ENCODE measurements around the gene UPK2. TPM values are rescaled to one million over a fixed set of nuclear protein-coding genes. Genes with fewer than 3 reads are reported as not detected.

Gene UPK2
- total RNA-seq (2014; rRNA removed; shearing (Covaris generic); ENCODE audit: low replicate concordance) = not detected in 2 replicates

GRCh38 chr11:118956094-118956846 is at the start of gene UPK2:
Gene UPK2, plus strand, starts transcription at chr11:118956298. Its CDS starts 53 bp downstream, at chr11:118956351.
- DNase-seq (ENCODE audit: low read depth) = peak; percentile 59
- in situ Hi-C loops (cut with HindIII; ENCODE audit: low pct_unique_long_range_greater_than_20kb, low sequenced_read_pairs) = no loop called here

GRCh38 chr11:118907051-118908042 is 48.8 kb upstream of the UPK2 start:
- in situ Hi-C loops (cut with HindIII; ENCODE audit: low pct_unique_long_range_greater_than_20kb, low sequenced_read_pairs) = no loop called here
- DNase-seq (ENCODE audit: low read depth) = peak; percentile 74

- DNase-seq (ENCODE audit: low read depth) = no peak
- in situ Hi-C loops (cut with HindIII; ENCODE audit: low pct_unique_long_range_greater_than_20kb, low sequenced_read_pairs) = no loop called here
Observed at GRCh38 chr11:118908264-118908663, 47.8 kb upstream of the UPK2 start.

GRCh38 chr11:118908901-118909618 is 47.0 kb upstream of the UPK2 start:
- in situ Hi-C loops (cut with HindIII; ENCODE audit: low pct_unique_long_range_greater_than_20kb, low sequenced_read_pairs) = no loop called here

GRCh38 chr11:118909619-118910308 is 46.3 kb upstream of the UPK2 start:
- DNase-seq (ENCODE audit: low read depth) = no peak
- in situ Hi-C loops (cut with HindIII; ENCODE audit: low pct_unique_long_range_greater_than_20kb, low sequenced_read_pairs) = no loop called here

More at GRCh38 chr11:118908901-118909618, 47.0 kb upstream of the UPK2 start:
- peak; percentile 74 for DNase-seq (ENCODE audit: low read depth)

- DNase-seq (ENCODE audit: low read depth) = peak; percentile 76
- in situ Hi-C loops (cut with HindIII; ENCODE audit: low pct_unique_long_range_greater_than_20kb, low sequenced_read_pairs) = no loop called here
Observed at GRCh38 chr11:118910309-118911112, 45.6 kb upstream of the UPK2 start.

GRCh38 chr11:118911113-118911879 is 44.8 kb upstream of the UPK2 start:
- peak; percentile 80 for DNase-seq (ENCODE audit: low read depth)
- in situ Hi-C loops (cut with HindIII; ENCODE audit: low pct_unique_long_range_greater_than_20kb, low sequenced_read_pairs) = no loop called here

GRCh38 chr11:118911880-118912741 is 44.0 kb upstream of the UPK2 start:
- peak; percentile 86 for DNase-seq (ENCODE audit: low read depth)
- in situ Hi-C loops (cut with HindIII; ENCODE audit: low pct_unique_long_range_greater_than_20kb, low sequenced_read_pairs) = no loop called here

- in situ Hi-C loops (cut with HindIII; ENCODE audit: low pct_unique_long_range_greater_than_20kb, low sequenced_read_pairs) = no loop called here
- peak; percentile 51 for DNase-seq (ENCODE audit: low read depth)
Observed at GRCh38 chr11:118912742-118913410, 43.2 kb upstream of the UPK2 start.

GRCh38 chr11:118913411-118914125 is 42.5 kb upstream of the UPK2 start:
- in situ Hi-C loops (cut with HindIII; ENCODE audit: low pct_unique_long_range_greater_than_20kb, low sequenced_read_pairs) = no loop called here
- no peak for DNase-seq (ENCODE audit: low read depth)

GRCh38 chr11:118914178-118914918 is 41.8 kb upstream of the UPK2 start:
- in situ Hi-C loops (cut with HindIII; ENCODE audit: low pct_unique_long_range_greater_than_20kb, low sequenced_read_pairs) = no loop called here
- peak; percentile 37 for DNase-seq (ENCODE audit: low read depth)

- in situ Hi-C loops (cut with HindIII; ENCODE audit: low pct_unique_long_range_greater_than_20kb, low sequenced_read_pairs) = no loop called here
- DNase-seq (ENCODE audit: low read depth) = peak; percentile 50
Observed at GRCh38 chr11:118914987-118915386, 41.1 kb upstream of the UPK2 start.

GRCh38 chr11:118915396-118915795 is 40.7 kb upstream of the UPK2 start:
- DNase-seq (ENCODE audit: low read depth) = no peak
- in situ Hi-C loops (cut with HindIII; ENCODE audit: low pct_unique_long_range_greater_than_20kb, low sequenced_read_pairs) = no loop called here
